ENCODE results near the gene OGA.

GRCh38 chr10:101745074-101745696 lies 73.1 kb downstream of the OGA start:
- TF ChIP-seq, protein P1, sequence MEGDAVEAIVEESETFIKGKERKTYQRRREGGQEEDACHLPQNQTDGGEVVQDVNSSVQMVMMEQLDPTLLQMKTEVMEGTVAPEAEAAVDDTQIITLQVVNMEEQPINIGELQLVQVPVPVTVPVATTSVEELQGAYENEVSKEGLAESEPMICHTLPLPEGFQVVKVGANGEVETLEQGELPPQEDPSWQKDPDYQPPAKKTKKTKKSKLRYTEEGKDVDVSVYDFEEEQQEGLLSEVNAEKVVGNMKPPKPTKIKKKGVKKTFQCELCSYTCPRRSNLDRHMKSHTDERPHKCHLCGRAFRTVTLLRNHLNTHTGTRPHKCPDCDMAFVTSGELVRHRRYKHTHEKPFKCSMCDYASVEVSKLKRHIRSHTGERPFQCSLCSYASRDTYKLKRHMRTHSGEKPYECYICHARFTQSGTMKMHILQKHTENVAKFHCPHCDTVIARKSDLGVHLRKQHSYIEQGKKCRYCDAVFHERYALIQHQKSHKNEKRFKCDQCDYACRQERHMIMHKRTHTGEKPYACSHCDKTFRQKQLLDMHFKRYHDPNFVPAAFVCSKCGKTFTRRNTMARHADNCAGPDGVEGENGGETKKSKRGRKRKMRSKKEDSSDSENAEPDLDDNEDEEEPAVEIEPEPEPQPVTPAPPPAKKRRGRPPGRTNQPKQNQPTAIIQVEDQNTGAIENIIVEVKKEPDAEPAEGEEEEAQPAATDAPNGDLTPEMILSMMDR (IDR thresholded peaks at IDR 0.05): no peak
- no peak for TF ChIP-seq EZH2 (IDR thresholded peaks at IDR 0.05)

All from neural progenitor cell (in vitro differentiated cells).